ENCODE data around the gene MUC5AC. TPM values are rescaled to one million over a fixed set of nuclear protein-coding genes. Genes with fewer than 3 reads are reported as not detected.
"Not testable (repeated sequence)": the region's sequence is repeated elsewhere in the genome, so short reads cannot be mapped to it uniquely, and the experiment has no call there.

The MUC5AC gene
- total RNA-seq, 4 donors from 2014 or later = under 0.01 TPM; not detected in 1

DNA sequence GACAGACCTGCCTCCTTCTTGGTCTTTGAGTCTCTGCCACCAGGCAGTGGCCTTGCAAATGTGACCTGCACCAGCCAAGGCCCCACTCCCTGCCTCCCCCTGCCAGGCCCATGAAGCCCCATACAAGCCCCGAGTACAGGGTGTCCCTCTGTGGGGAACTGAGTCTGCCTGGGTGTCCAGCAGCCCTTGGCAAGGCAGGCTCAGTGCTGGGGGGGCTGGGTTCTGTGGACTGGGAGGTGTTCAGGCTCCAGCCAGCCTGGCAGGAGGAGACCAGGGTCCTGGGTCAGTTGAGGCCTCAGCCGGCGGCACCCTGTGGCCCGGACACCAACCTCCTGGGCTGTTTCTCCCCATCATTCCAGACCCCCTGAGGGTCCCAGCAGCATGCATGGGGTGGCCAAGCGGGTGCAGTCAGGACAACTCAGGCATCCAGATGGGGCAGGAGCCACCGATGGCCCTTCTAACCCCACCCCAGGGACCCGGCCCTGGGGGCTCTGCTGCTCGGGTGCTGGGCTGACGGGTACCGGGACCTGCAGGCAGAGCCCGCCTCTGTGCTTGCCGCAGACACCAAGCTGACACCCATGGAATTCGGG lies 5.7 kb downstream of the MUC5AC start:
- Histone ChIP-seq H3K4me1 (no peaks in the 10 kb centered on the region), H3K36me3 (no peaks in the 10 kb centered on the region), H3K27ac (replicated peaks in 1 of 4) (no peak overlapping the region), H3K27me3 (peaks cover 0 to 64% (median 0%) of the 10 kb centered on the region in 4 donors), H3K4me3 (no peak overlapping the region), H3K9me3 (peaks cover 0 to 2% (median 0%) of the 10 kb centered on the region in 4 donors)
- intact Hi-C loops (cut with DNase I) = no loop called here
- TF ChIP-seq POLR2AphosphoS5 (IDR thresholded peaks at IDR 0.05) = no peak
- DNase-seq (ENCODE audit: extremely low spot score) = no peak
- WGBS = 61% methylated on average over 7 of the region's 13 CpGs

DNA sequence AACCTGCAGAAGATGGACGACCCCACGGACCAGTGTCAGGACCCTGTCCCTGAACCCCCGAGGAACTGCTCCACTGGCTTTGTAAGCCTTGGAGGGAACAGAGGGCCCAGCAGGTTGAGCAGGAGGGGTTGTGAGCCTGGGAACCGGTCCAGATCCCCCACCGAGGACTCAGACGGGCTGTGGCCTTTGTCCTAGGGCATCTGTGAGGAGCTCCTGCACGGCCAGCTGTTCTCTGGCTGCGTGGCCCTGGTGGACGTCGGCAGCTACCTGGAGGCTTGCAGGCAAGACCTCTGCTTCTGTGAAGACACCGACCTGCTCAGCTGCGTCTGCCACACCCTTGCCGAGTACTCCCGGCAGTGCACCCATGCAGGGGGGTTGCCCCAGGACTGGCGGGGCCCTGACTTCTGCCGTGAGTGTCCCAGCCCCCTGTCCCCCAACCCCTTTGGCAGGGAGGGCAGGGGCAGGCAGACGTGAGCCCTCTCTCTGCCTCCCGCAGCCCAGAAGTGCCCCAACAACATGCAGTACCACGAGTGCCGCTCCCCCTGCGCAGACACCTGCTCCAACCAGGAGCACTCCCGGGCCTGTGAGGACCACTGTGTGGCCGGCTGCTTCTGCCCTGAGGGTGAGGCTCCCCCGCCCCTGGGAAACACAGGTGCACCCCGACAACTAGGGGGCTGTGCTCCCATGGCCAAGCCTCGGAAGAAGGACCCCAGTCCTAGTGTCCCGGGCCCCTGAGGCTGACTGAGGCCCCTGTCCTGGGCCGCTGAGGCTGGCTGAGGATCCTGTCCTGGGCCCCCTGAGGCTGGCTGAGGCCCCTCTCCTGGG lies 6.4 kb downstream of the MUC5AC start:
- intact Hi-C loops (cut with DNase I) = no loop called here

DNA sequence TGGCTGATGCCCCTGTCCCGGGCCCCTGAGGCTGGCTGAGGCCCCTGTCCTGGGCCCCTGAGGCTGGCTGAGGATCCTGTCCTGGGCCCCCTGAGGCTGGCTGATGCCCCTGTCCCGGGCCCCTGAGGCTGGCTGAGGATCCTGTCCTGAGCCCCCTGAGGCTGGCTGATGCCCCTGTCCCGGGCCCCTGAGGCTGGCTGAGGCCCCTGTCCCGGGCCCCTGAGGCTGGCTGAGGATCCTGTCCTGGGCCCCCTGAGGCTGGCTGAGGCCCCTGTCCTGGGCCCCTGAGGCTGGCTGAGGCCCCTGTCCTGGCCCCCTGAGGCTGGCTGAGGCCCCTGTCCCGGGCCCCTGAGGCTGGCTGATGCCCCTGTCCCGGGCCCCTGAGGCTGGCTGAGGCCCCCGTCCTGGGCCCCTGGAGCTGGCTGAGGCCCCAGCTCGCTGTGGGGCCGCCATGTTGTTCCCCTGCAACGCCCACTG lies 7.1 kb downstream of the MUC5AC start:
- H3K36me3 ChIP-seq; H3K27ac ChIP-seq (replicated peaks in 1 of 4); intact Hi-C loops (cut with DNase I); H3K9me3 ChIP-seq; H3K4me1 ChIP-seq; H3K4me3 ChIP-seq; DNase-seq (ENCODE audit: extremely low spot score): not testable (repeated sequence)
- WGBS = 63% methylated on average over 6 of the region's 10 CpGs
- H3K27me3 ChIP-seq = peaks cover 0 to 55% (median 0%) of the 10 kb centered on the region in 4 donors

More for the DNA sequence above, 6.4 kb downstream of the MUC5AC start:
- H3K36me3 ChIP-seq = no peaks in the 10 kb centered on the region
- peaks cover 0 to 57% (median 0%) of the 10 kb centered on the region in 4 donors for H3K27me3 ChIP-seq
- no peak overlapping the region for H3K4me3 ChIP-seq
- 84% methylated on average over 9 of the region's 28 CpGs for WGBS
- no peak for TF ChIP-seq POLR2A (IDR thresholded peaks at IDR 0.05; ENCODE audit: low read depth)
- TF ChIP-seq, protein P1, sequence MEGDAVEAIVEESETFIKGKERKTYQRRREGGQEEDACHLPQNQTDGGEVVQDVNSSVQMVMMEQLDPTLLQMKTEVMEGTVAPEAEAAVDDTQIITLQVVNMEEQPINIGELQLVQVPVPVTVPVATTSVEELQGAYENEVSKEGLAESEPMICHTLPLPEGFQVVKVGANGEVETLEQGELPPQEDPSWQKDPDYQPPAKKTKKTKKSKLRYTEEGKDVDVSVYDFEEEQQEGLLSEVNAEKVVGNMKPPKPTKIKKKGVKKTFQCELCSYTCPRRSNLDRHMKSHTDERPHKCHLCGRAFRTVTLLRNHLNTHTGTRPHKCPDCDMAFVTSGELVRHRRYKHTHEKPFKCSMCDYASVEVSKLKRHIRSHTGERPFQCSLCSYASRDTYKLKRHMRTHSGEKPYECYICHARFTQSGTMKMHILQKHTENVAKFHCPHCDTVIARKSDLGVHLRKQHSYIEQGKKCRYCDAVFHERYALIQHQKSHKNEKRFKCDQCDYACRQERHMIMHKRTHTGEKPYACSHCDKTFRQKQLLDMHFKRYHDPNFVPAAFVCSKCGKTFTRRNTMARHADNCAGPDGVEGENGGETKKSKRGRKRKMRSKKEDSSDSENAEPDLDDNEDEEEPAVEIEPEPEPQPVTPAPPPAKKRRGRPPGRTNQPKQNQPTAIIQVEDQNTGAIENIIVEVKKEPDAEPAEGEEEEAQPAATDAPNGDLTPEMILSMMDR (IDR thresholded peaks at IDR 0.05) = no peak
- no peak for TF ChIP-seq EP300 (IDR thresholded peaks at IDR 0.05)
- TF ChIP-seq POLR2AphosphoS5 (IDR thresholded peaks at IDR 0.05) = no peak
- H3K9me3 ChIP-seq = peaks cover 0 to 9% (median 0%) of the 10 kb centered on the region in 4 donors
- DNase-seq (ENCODE audit: extremely low spot score) = no peak
- H3K4me1 ChIP-seq = no peaks in the 10 kb centered on the region
- no peak overlapping the region for H3K27ac ChIP-seq (replicated peaks in 1 of 4)

DNA sequence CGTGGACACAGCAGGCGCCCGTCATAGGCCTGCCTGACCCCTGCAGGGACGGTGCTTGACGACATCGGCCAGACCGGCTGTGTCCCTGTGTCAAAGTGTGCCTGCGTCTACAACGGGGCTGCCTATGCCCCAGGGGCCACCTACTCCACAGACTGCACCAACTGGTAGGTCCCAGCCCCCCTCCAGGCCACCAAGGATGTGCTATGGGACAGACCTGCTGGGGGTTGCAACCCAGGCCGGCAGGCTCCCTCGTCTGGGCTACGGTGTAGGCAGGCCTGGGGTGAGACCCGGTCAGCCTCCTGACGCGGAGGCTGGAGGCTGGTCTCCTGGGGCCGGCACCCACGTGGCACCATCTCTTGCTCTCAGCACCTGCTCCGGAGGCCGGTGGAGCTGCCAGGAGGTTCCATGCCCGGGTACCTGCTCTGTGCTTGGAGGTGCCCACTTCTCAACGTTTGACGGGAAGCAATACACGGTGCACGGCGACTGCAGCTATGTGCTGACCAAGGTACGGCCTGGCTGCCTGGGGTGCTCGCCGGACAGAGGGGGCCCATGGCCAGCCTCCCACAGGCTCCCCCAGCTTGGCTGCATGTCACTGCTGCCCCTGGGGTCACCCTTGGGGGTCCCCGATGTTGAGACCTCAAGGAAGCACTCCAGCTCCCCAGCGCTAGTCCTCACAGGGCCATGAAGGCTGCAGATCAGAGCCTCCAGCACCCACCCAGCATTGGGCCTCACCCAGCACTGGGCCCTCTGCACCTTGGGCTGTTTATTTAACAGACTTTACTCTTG lies 7.7 kb downstream of the MUC5AC start:
- no peaks in the 10 kb centered on the region for H3K36me3 ChIP-seq
- 93% methylated on average over 6 of the region's 30 CpGs for WGBS
- no peaks in the 10 kb centered on the region for H3K4me1 ChIP-seq
- H3K27ac ChIP-seq (replicated peaks in 1 of 4) = no peak overlapping the region
- peaks cover 0 to 9% (median 0%) of the 10 kb centered on the region in 4 donors for H3K9me3 ChIP-seq
- H3K4me3 ChIP-seq = no peak overlapping the region
- peaks cover 0 to 48% (median 0%) of the 10 kb centered on the region in 4 donors for H3K27me3 ChIP-seq
- intact Hi-C loops (cut with DNase I) = no loop called here
- TF ChIP-seq, protein P1 (IDR thresholded peaks at IDR 0.05) = no peak
- TF ChIP-seq EP300 (IDR thresholded peaks at IDR 0.05) (no peak), POLR2A (IDR thresholded peaks at IDR 0.05; ENCODE audit: low read depth) (no peak), POLR2AphosphoS5 (IDR thresholded peaks at IDR 0.05) (no peak)
- no peak for DNase-seq (ENCODE audit: extremely low spot score)

DNA sequence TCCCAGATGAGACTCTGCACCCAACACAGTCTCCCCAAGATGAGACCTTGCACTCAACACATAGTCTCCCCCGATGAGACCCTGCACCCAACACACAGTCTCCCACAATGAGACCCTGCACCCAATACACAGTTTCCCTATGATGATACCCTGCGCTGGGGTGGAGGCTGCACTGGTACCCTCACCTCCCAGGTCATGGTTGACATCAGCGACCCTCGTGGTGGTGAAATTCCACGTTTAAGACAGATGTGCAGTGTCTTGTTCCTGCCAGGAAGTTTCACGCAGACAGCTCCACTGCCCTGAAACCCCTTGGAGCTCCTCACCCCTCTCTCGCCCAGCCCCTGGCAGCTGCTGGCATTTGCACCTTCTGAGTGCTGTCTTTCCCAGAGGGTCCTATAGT lies 9.5 kb downstream of the MUC5AC start:
- 75% methylated on average over 7 of the region's 7 CpGs for whole genome bisulfite sequencing
- Histone ChIP-seq H3K27ac (replicated peaks in 1 of 4) (no peak overlapping the region), H3K9me3 (peaks cover 0 to 9% (median 0%) of the 10 kb centered on the region in 4 donors), H3K4me1 (no peaks in the 10 kb centered on the region), H3K27me3 (peaks cover 0 to 30% (median 0%) of the 10 kb centered on the region in 4 donors), H3K36me3 (no peaks in the 10 kb centered on the region), H3K4me3 (no peak overlapping the region)
- intact Hi-C loops (cut with DNase I) = no loop called here
- no peak for DNase-seq (ENCODE audit: extremely low spot score)
- TF ChIP-seq POLR2AphosphoS5 (IDR thresholded peaks at IDR 0.05) (no peak), POLR2A (IDR thresholded peaks at IDR 0.05; ENCODE audit: low read depth) (no peak), EP300 (IDR thresholded peaks at IDR 0.05) (no peak)
- TF ChIP-seq, protein P1 (IDR thresholded peaks at IDR 0.05) = no peak
